ENCODE measurements around the gene INPP5J.

The INPP5J gene

GRCh38 chr22:31124811-31125465, 2.2 kb downstream of the INPP5J start:
- DNase-seq (ENCODE audit: extremely low spot score) = no peak
- ChIA-PET POLR2A (interaction anchor here (0.6 kb wide), 1 partner anchor 173 kb away, joined by 3 read pairs; no protein-coding TSS in a partner anchor), CTCF (interaction anchor here (1.1 to 1.2 kb wide), 2 partner anchors 17 to 108 kb away, joined by 3 read pairs; no protein-coding TSS in a partner anchor)
- no peak for TF ChIP-seq CTCF (IDR thresholded peaks at IDR 0.05; ENCODE audit: control extremely low read depth, extremely low read depth, low read depth, missing control alignments)

GRCh38 chr22:31125521-31126117, 2.9 kb downstream of the INPP5J start:
- CTCF ChIA-PET = no interaction called here
- DNase-seq (ENCODE audit: extremely low spot score) = no peak
- POLR2A ChIA-PET = interaction anchor here (0.6 kb wide), 1 partner anchor 174 kb away, joined by 3 read pairs; no protein-coding TSS in a partner anchor
- TF ChIP-seq CTCF (IDR thresholded peaks at IDR 0.05; ENCODE audit: control extremely low read depth, extremely low read depth, low read depth, missing control alignments) = no peak

- ChIA-PET POLR2A (interaction anchor here (0.7 kb wide), 1 partner anchor 157 kb away, joined by 3 read pairs; no protein-coding TSS in a partner anchor), CTCF (no interaction called here)
- TF ChIP-seq CTCF (IDR thresholded peaks at IDR 0.05; ENCODE audit: control extremely low read depth, extremely low read depth, low read depth, missing control alignments) = no peak
- no peak for DNase-seq (ENCODE audit: extremely low spot score)
Observed at GRCh38 chr22:31126128-31126868, 3.5 kb downstream of the INPP5J start.

- TF ChIP-seq CTCF (IDR thresholded peaks at IDR 0.05; ENCODE audit: control extremely low read depth, extremely low read depth, low read depth, missing control alignments) = no peak
- ChIA-PET CTCF (no interaction called here), POLR2A (interaction anchor here (0.7 kb wide), 1 partner anchor 157 kb away, joined by 3 read pairs; no protein-coding TSS in a partner anchor)
- DNase-seq (ENCODE audit: extremely low spot score) = no peak
Observed at GRCh38 chr22:31126869-31127175, 4.1 kb downstream of the INPP5J start.

GRCh38 chr22:31127181-31127772, 4.5 kb downstream of the INPP5J start:
- CTCF ChIA-PET = interaction anchor here (1.1 to 1.6 kb wide), 2 partner anchors 20 to 146 kb away, joined by 4 to 5 read pairs; partner anchors contain the start of gene SELENOM
- no peak for DNase-seq (ENCODE audit: extremely low spot score)
- TF ChIP-seq CTCF (IDR thresholded peaks at IDR 0.05; ENCODE audit: control extremely low read depth, extremely low read depth, low read depth, missing control alignments) = no peak

GRCh38 chr22:31128156-31128555, 5.4 kb downstream of the INPP5J start:
- no peak for TF ChIP-seq CTCF (IDR thresholded peaks at IDR 0.05; ENCODE audit: control extremely low read depth, extremely low read depth, low read depth, missing control alignments)
- ChIA-PET CTCF (interaction anchor here (1.1 to 1.6 kb wide), 2 partner anchors 20 to 145 kb away, joined by 4 to 5 read pairs; partner anchors contain the start of gene SELENOM), POLR2A (no interaction called here)

More at GRCh38 chr22:31127181-31127772, 4.5 kb downstream of the INPP5J start:
- POLR2A ChIA-PET = interaction anchor here (0.7 kb wide), 1 partner anchor 156 kb away, joined by 3 read pairs; no protein-coding TSS in a partner anchor

More at GRCh38 chr22:31128156-31128555, 5.4 kb downstream of the INPP5J start:
- no peak for DNase-seq (ENCODE audit: extremely low spot score)

Data from GM10248 (cell line).